ENCODE measurements around the gene HEG1.

GRCh38 chr3:124916837-124917409 lies 138.9 kb downstream of the HEG1 start:
- TF ChIP-seq, protein P1, sequence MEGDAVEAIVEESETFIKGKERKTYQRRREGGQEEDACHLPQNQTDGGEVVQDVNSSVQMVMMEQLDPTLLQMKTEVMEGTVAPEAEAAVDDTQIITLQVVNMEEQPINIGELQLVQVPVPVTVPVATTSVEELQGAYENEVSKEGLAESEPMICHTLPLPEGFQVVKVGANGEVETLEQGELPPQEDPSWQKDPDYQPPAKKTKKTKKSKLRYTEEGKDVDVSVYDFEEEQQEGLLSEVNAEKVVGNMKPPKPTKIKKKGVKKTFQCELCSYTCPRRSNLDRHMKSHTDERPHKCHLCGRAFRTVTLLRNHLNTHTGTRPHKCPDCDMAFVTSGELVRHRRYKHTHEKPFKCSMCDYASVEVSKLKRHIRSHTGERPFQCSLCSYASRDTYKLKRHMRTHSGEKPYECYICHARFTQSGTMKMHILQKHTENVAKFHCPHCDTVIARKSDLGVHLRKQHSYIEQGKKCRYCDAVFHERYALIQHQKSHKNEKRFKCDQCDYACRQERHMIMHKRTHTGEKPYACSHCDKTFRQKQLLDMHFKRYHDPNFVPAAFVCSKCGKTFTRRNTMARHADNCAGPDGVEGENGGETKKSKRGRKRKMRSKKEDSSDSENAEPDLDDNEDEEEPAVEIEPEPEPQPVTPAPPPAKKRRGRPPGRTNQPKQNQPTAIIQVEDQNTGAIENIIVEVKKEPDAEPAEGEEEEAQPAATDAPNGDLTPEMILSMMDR (IDR thresholded peaks at IDR 0.05), result no peak
- TF ChIP-seq POLR2A (IDR thresholded peaks at IDR 0.05), result no peak
